OCI-LY3 (cell line): ENCODE data around the gene GCSH.

Experiments used
- H2AFZ ChIP-seq: fragments of 200-600, 300-600 bp; shearing (Covaris generic); 2 replicates; pipeline ENCODE4 v1.6.0; 2014; ENCODE audit warnings: antibody characterized with exemption, low read depth, low read length
- H3K27ac ChIP-seq: fragments of 200-600, 300-600 bp; sonication (generic); 2 replicates; pipeline ENCODE4 v1.5.1; 2014; ENCODE audit warnings: mild to moderate bottlenecking, low read length, moderate library complexity, mixed read lengths
- H3K27me3 ChIP-seq: fragments of 200-600, 300-600 bp; sonication (generic); 2 replicates; pipeline ENCODE4 v1.6.1; 2014; ENCODE audit warnings: low read depth, low read length, mixed read lengths
- H3K36me3 ChIP-seq: fragments of 200-600, 300-600 bp; sonication (generic); replicated peaks from 2 replicates; pipeline ENCODE3; 2014; ENCODE audit warnings: low read depth, low read length, mixed read lengths
- H3K4me1 ChIP-seq: fragments of 300-600, 200-600 bp; sonication (generic); 2 replicates; pipeline ENCODE4 v1.6.1; 2014; ENCODE audit warnings: low read length, mixed read lengths
- H3K4me2 ChIP-seq: fragments of 200-600, 300-600 bp; sonication (generic); 2 replicates; pipeline ENCODE4 v1.6.1; 2014; ENCODE audit warnings: low read length, mixed read lengths
- H3K4me3 ChIP-seq: fragments of 300-600, 200-600 bp; sonication (generic); 2 replicates; pipeline ENCODE4 v1.5.1; 2014; ENCODE audit warnings: antibody characterized with exemption, mild to moderate bottlenecking, low read length, moderate library complexity
- H3K79me2 ChIP-seq: fragments of 300-600, 200-600 bp; shearing (Covaris generic); 2 replicates; pipeline ENCODE4 v1.6.1; 2014; ENCODE audit warnings: mild to moderate bottlenecking, low read length, mixed read lengths
- H3K9ac ChIP-seq: fragments of 300-600, 200-600 bp; shearing (Covaris generic); 2 replicates; pipeline ENCODE4 v1.6.0; 2014; ENCODE audit warnings: mild to moderate bottlenecking, low read length, moderate library complexity
- H3K9me3 ChIP-seq: fragments of 200-600, 300-600 bp; shearing (Covaris generic); 2 replicates; pipeline ENCODE4 v1.6.1; 2014; ENCODE audit warnings: low read length, mixed read lengths; ENCODE audit not compliant: insufficient read depth
- H4K20me1 ChIP-seq: fragments of 200-600, 300-600 bp; sonication (generic); 2 replicates; pipeline ENCODE4 v1.6.1; 2016; ENCODE audit warnings: low read length, mixed read lengths; ENCODE audit not compliant: insufficient read depth
- EZH2phosphoT487 ChIP-seq: fragments of 200-600 bp; shearing (Covaris generic); IDR thresholded peaks from 2 replicates; pipeline ENCODE4 v1.6.1; 2018; ENCODE audit warnings: antibody characterized with exemption, mixed run types, low read depth
- TF ChIP-seq, protein P1 (sequence below): fragments of 200-600, 300-600 bp; sonication (generic); IDR thresholded peaks from 2 replicates; pipeline ENCODE4 v1.5.1; 2014; ENCODE audit warnings: antibody characterized with exemption, low read length, low read depth

GCSH gene

DNA sequence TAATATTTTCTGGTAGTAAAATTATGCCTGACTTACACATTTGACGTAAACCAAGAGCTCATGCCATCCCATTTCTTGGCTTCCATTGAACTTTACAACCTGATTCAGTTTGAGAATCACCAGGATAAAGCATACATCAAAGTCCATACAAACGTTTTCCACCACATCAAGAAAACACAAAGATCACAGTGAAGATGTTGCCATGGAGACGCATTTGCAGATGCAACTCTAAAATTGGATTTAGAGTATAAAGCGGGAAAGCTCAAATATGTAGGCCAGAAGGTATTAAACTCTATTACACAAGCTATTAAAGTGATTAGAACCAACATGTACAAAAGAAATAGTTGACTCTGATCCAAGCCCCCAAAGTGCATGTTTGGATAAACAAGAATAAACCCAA lies 29.5 kb downstream of the GCSH start:
- Histone ChIP-seq H3K27me3 (no peaks in the 10 kb centered on the region), H2AFZ (no peak overlapping the region), H3K4me2 (no peak overlapping the region), H3K27ac (no peak overlapping the region), H3K4me1 (no peaks in the 10 kb centered on the region), H3K4me3 (no peak overlapping the region), H3K79me2 (no peaks in the 10 kb centered on the region), H3K9me3 (no peaks in the 10 kb centered on the region), H4K20me1 (no peaks in the 10 kb centered on the region), H3K9ac (no peak overlapping the region), H3K36me3 (no peaks in the 10 kb centered on the region)
- TF ChIP-seq, protein P1, sequence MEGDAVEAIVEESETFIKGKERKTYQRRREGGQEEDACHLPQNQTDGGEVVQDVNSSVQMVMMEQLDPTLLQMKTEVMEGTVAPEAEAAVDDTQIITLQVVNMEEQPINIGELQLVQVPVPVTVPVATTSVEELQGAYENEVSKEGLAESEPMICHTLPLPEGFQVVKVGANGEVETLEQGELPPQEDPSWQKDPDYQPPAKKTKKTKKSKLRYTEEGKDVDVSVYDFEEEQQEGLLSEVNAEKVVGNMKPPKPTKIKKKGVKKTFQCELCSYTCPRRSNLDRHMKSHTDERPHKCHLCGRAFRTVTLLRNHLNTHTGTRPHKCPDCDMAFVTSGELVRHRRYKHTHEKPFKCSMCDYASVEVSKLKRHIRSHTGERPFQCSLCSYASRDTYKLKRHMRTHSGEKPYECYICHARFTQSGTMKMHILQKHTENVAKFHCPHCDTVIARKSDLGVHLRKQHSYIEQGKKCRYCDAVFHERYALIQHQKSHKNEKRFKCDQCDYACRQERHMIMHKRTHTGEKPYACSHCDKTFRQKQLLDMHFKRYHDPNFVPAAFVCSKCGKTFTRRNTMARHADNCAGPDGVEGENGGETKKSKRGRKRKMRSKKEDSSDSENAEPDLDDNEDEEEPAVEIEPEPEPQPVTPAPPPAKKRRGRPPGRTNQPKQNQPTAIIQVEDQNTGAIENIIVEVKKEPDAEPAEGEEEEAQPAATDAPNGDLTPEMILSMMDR: no peak
- TF ChIP-seq EZH2phosphoT487: no peak

DNA sequence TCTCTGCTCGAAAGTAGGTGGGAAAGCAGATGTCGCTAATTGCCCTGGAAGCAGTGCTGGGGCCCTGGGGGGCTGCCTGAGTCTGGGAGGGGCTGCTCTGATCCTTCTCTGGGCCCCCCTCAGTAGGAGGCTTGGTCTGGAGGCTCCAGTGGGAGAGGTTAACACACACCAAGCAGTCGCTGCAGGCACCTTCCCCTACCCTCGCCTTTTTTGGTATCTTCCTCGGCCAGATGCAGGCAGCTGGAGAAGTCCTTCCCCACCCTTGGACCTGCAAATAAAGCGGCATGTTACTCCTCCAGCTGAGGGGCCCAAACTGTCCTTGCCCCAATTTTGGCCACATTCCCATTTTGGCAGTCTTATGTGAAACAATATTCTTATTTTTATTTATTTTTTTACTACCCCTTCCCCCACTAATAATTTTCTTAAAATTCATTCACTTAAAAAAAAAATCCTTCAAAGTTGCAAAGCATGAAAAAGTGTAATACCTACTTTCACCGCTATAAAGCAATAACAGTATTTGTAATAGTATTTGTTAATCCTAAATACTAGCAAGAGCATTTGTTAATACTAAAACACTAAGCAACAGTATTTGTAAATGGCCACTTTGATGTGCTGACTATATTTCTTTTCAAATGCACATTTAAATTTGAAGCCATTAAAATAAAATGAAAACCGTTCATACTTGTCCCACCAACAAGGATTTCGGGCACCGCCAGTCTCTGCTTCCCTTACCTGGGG lies 34.2 kb downstream of the GCSH start:
- Histone ChIP-seq H3K9ac (no peak overlapping the region), H2AFZ (no peak overlapping the region), H3K4me2 (no peak overlapping the region), H3K9me3 (no peaks in the 10 kb centered on the region), H3K4me3 (no peak overlapping the region), H3K4me1 (no peaks in the 10 kb centered on the region), H3K27ac (no peak overlapping the region), H3K79me2 (no peaks in the 10 kb centered on the region), H4K20me1 (no peaks in the 10 kb centered on the region), H3K36me3 (no peaks in the 10 kb centered on the region), H3K27me3 (no peaks in the 10 kb centered on the region)
- TF ChIP-seq, protein P1: no peak
- TF ChIP-seq EZH2phosphoT487: no peak

DNA sequence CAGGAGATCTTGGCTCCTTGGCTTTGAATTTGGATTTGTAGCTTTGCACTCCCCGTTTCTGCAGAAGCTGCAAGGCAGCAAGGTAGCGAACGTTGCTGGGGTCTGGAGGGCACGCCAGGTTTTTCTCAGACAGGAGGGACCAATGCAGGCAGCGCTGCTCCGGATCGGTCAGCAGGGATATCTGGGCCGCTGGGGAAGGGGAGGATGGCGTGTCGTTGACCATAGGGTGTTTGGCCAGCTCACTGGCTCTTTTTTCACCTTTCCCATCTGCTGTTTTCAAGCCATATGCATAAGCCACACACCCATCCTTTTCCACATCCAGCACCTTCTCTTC lies 34.9 kb downstream of the GCSH start:
- H3K9ac ChIP-seq: no peak overlapping the region
- H2AFZ ChIP-seq: no peak overlapping the region
- no peaks in the 10 kb centered on the region for H3K79me2 ChIP-seq
- no peak overlapping the region for H3K27ac ChIP-seq
- H3K4me2 ChIP-seq: no peak overlapping the region
- H3K36me3 ChIP-seq: no peaks in the 10 kb centered on the region
- H3K27me3 ChIP-seq: no peaks in the 10 kb centered on the region
- H3K4me1 ChIP-seq: no peaks in the 10 kb centered on the region
- TF ChIP-seq, protein P1: no peak
- TF ChIP-seq EZH2phosphoT487: no peak
- H3K4me3 ChIP-seq: no peak overlapping the region
- H4K20me1 ChIP-seq: no peaks in the 10 kb centered on the region
- H3K9me3 ChIP-seq: no peaks in the 10 kb centered on the region

DNA sequence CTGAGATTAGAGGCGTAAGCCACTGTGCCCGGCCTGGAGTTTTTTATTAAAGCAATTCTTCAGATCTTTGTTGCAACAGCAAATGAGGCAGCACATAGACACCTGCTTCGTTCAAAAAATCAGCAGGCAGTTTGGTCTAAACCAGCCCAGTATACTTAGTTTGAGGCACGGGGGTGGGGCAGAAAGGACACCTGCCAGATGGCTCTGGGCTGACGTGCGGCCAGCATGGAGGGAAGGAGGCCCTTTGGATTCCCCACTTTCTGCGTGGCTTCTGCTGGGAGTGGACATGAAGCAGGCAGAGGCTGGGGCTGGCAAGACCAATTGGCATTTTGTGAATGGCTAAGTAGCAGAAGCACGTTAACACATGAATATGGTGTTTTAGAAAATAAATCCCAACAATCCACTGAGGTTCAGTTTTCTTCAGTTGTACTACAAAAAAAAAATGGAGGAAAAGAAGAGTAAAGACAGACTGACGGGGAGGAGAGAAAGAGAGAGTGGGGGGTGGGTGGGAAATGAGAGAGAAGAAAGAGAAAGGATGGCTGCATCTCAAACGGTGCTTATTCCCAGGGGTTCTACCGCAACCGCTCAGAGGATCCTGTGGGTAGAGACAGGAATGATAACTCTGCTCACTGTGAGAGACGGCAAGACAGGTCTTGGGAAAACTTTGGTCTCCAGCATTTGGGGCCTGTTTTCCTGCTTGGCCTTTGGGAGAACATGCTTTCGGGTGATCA lies 35.5 kb downstream of the GCSH start:
- Histone ChIP-seq H3K79me2 (no peaks in the 10 kb centered on the region), H3K9me3 (no peaks in the 10 kb centered on the region), H3K36me3 (no peaks in the 10 kb centered on the region), H3K27me3 (no peaks in the 10 kb centered on the region), H3K4me2 (no peak overlapping the region), H3K27ac (no peak overlapping the region), H2AFZ (no peak overlapping the region), H3K4me1 (no peaks in the 10 kb centered on the region), H3K9ac (no peak overlapping the region), H4K20me1 (no peaks in the 10 kb centered on the region), H3K4me3 (no peak overlapping the region)
- no peak for TF ChIP-seq EZH2phosphoT487
- TF ChIP-seq, protein P1: no peak
